Heart right ventricle (tissue), 16 donors: ENCODE data around the gene SLC35B1. TPM values are rescaled to one million over a fixed set of nuclear protein-coding genes. Genes with fewer than 3 reads are reported as not detected.
"Not testable (repeated sequence)": the region's sequence is repeated elsewhere in the genome, so short reads cannot be mapped to it uniquely, and the experiment has no call there.

ENCODE experiments used
- ATAC-seq, 8 donors: fragments of 200-7000 bp; cut with Tn5 transposase; one replicate each; pipeline ENCODE4 v1.9.1; 2020; ENCODE audit warnings: mild to moderate bottlenecking in 8 of 8, moderate library complexity in 8 of 8, moderate number of reproducible peaks in 1 of 8
- DNase-seq, 2 donors: peaks; one replicate each; pipeline ENCODE4 v3.0.0-alpha.2; 2020
- H3K27ac ChIP-seq, 10 donors: fragments of 200-600 bp; sonication (generic) in 2 of 10; one replicate each; pipeline versions ENCODE4 v1.5.0 to v1.8.0; 2020 to 2022; ENCODE audit warnings: mild to moderate bottlenecking in 3 of 10
- H3K27me3 ChIP-seq, 7 donors: fragments of 200-600 bp; one replicate each; pipeline ENCODE4 v1.8.0; 2021 to 2022; ENCODE audit warnings: mild to moderate bottlenecking in 2 of 7
- H3K36me3 ChIP-seq, 9 donors: fragments of 200-600 bp; sonication (generic) in 1 of 9; one replicate each; pipeline versions ENCODE4 v1.5.0 to v1.8.0; 2020 to 2022; ENCODE audit warnings: mild to moderate bottlenecking in 2 of 9
- H3K4me1 ChIP-seq, 9 donors: fragments of 200-600 bp; sonication (generic) in 1 of 9; one replicate each; pipeline versions ENCODE4 v1.5.0 to v1.8.0; 2020 to 2022; ENCODE audit warnings: mild to moderate bottlenecking in 4 of 9
- H3K4me3 ChIP-seq, 10 donors: fragments of 200-600 bp; sonication (generic) in 2 of 10; one replicate each; pipeline versions ENCODE4 v1.5.0 to v1.8.0; 2020 to 2022; ENCODE audit warnings: mild to moderate bottlenecking in 7 of 10, moderate library complexity in 2 of 10
- H3K9me3 ChIP-seq, 11 donors: fragments of 200-600 bp in 10 of 11; sonication (generic) in 2 of 11; one replicate each; pipeline versions ENCODE4 v1.5.0 to v1.8.0; 2013 to 2022; ENCODE audit warnings: mild to moderate bottlenecking in 2 of 11, control low read depth in 1 of 11, moderate library complexity in 1 of 11
- WGBS, 2 donors: extraction: QIAGEN DNeasy Blood & Tissue Kit; methylation state at CpG; one replicate each; pipeline ENCODE4 v1.1.7; 2013; ENCODE audit warnings: inconsistent platforms in 1 of 2; 5-methylcytosine and 5-hydroxymethylcytosine counted together
- intact Hi-C, 10 donors: fragments of 100-400 bp; cut with DNase I; formaldehyde crosslinking; loops; one replicate each; pipeline versions ENCODE4 v1.11.1 to v1.14.2; 2022
- polyA plus RNA-seq, 2 donors: library from polyadenylated mRNA; stranded (reverse); fragments of 200-250 nt; gene quantifications; one replicate each; pipeline ENCODE4 v1.2.3, GENCODE V29; 2013
- total RNA-seq, 10 donors: library from RNA; stranded (reverse); fragmentation: NEBNext Ultra II Directional in 3 of 10; extraction: Animal tissue kit (Norgen Biotek cat#: 25700) in 3 of 10; gene quantifications; one replicate each; pipeline versions ENCODE4 v1.2.1 to v1.2.4, GENCODE V29; 2021 to 2023
- TF ChIP-seq, protein P1 (sequence below), 9 donors: fragments of 200-600 bp; sonication (generic) in 2 of 9; IDR thresholded peaks; one replicate each; pipeline versions ENCODE4 v1.5.0 to v1.8.0; 2021 to 2022; ENCODE audit warnings: antibody characterized with exemption in 9 of 9, mild to moderate bottlenecking in 5 of 9, moderate library complexity in 1 of 9
- donor health status: Arrhythmogenic right ventricular cardiomyopathy.
- donor health status: ischemic (EF 13 %, LVEDD 7.1; RV severe dilation, severe dysfunction).
- donor health status: healthy with polysubstance abuse.
- donor health status: DM: no; HTN: yes; CAD: no.
- donor health status: DM: no; HTN: no; CAD: no.
- donor health status: ischemic (EF 25% LVEDD 6.9; RV normal size, moderate dysfunction).
- donor health status: ischemic (EF 25% LVEDD 5.7; RV mildly dilated, moderate dysfunction).
- donor health status: healthy.
- donor health status: DM: yes; HTN: yes; CAD: no.
- donor health status: Ischemic cardiomyopathy.
- donor health status: ischemic (EF 35%, LVEDD 5.7; RV mildly dilated, moderate dysfunction).
- donor health status: nonischemic (EF 11% LVEDD 7.7; RV severe dilation, severe dysfunction).
- donor health status: DM: yes; HTN: yes; CAD: no.
- donor health status: PGD.
- donor health status: ischemic (EF 29% LVEDD 5.4; RV normal size, mild dysfunction).
- donor health status: nonischemic (EF 23%, LVEDD 6.1; RV moderate dilation, normal function).

SLC35B1 gene
- total and polyA plus RNA-seq, 12 donors: 60.5 to 146 (median 69.9) TPM

DNA sequence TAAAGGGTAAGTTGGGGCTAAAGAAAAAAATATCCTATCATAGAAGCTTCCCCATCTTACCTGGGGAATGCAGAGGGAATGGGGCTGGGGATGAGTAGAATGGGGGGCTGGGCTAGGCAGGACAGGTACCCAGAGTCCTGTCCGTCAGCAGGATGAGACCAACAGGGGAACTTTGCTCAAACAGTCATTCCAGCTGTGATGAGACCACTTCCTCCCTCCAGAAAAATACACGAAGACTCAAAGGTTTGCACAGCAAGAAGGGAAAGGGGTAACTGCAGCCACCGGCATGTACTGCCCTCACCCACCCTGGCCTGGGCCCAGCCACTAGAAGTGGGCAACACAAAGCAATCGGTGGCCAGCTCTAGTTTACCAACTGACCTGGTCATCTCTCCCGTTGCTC, 20.7 kb upstream of the SLC35B1 start:
- Histone ChIP-seq H3K9me3 (peaks cover 0 to 4% (median 0%) of the 10 kb centered on the region in 11 donors), H3K27ac (peak overlapping the region in 7 of 10 donors; percentile 50 to 91 (median 81)), H3K27me3 (no peaks in the 10 kb centered on the region), H3K36me3 (peaks cover 0 to 12% (median 0%) of the 10 kb centered on the region in 9 donors), H3K4me1 (peaks cover 24 to 94% (median 72%) of the 10 kb centered on the region in 9 donors), H3K4me3 (no peak overlapping the region)
- TF ChIP-seq, protein P1, sequence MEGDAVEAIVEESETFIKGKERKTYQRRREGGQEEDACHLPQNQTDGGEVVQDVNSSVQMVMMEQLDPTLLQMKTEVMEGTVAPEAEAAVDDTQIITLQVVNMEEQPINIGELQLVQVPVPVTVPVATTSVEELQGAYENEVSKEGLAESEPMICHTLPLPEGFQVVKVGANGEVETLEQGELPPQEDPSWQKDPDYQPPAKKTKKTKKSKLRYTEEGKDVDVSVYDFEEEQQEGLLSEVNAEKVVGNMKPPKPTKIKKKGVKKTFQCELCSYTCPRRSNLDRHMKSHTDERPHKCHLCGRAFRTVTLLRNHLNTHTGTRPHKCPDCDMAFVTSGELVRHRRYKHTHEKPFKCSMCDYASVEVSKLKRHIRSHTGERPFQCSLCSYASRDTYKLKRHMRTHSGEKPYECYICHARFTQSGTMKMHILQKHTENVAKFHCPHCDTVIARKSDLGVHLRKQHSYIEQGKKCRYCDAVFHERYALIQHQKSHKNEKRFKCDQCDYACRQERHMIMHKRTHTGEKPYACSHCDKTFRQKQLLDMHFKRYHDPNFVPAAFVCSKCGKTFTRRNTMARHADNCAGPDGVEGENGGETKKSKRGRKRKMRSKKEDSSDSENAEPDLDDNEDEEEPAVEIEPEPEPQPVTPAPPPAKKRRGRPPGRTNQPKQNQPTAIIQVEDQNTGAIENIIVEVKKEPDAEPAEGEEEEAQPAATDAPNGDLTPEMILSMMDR (IDR thresholded peaks at IDR 0.05): no peak
- no peak for ATAC-seq
- DNase-seq: no peak
- intact Hi-C loops: loop anchor here in 3 of 10 donors (5.0 to 10.0 kb wide), 3 partner anchors 34 to 266 kb away; partner anchors contain the start of genes DLX3 (in 1 of the 3) and FAM117A (in 1 of the 3)
- WGBS, 2 donors: 82 to 90% methylated on average over 5 of the region's 5 CpGs

DNA sequence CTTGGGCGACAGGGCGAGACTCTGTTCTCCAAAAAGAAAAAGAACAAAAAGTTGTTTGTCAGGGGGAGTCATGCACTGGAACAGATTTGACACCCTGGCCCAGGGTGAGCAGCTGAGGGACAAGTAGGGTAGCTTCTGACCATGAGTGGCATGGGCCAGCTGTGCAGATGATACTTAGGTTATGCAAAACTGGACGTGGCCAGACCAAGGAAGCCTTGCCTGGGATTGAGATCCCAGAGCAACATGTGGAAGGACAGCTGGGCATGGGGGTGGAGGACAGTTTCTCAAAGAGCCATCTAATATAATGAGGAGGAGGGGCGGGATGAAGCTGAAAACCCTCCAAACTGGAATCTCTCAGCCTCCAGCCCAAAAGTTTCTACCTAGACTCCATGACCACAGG, 19.6 kb upstream of the SLC35B1 start:
- H3K27me3 ChIP-seq: no peaks in the 10 kb centered on the region
- intact Hi-C loops: loop anchor here in 3 of 10 donors (5.0 to 10.0 kb wide), 3 partner anchors 35 to 267 kb away; partner anchors contain the start of genes DLX3 (in 1 of the 3) and FAM117A (in 1 of the 3)
- TF ChIP-seq, protein P1 (IDR thresholded peaks at IDR 0.05): no peak
- peaks cover 0 to 4% (median 0%) of the 10 kb centered on the region in 11 donors for H3K9me3 ChIP-seq
- peak overlapping the region in 4 of 10 donors; percentile 36 to 91 (median 70) for H3K27ac ChIP-seq
- peaks cover 27 to 94% (median 72%) of the 10 kb centered on the region in 9 donors for H3K4me1 ChIP-seq
- WGBS, 2 donors: 84 to 86% methylated on average over 4 of the region's 4 CpGs
- no peak for DNase-seq
- H3K4me3 ChIP-seq: no peak overlapping the region
- no peak for ATAC-seq
- H3K36me3 ChIP-seq: peaks cover 0 to 11% (median 0%) of the 10 kb centered on the region in 9 donors

DNA sequence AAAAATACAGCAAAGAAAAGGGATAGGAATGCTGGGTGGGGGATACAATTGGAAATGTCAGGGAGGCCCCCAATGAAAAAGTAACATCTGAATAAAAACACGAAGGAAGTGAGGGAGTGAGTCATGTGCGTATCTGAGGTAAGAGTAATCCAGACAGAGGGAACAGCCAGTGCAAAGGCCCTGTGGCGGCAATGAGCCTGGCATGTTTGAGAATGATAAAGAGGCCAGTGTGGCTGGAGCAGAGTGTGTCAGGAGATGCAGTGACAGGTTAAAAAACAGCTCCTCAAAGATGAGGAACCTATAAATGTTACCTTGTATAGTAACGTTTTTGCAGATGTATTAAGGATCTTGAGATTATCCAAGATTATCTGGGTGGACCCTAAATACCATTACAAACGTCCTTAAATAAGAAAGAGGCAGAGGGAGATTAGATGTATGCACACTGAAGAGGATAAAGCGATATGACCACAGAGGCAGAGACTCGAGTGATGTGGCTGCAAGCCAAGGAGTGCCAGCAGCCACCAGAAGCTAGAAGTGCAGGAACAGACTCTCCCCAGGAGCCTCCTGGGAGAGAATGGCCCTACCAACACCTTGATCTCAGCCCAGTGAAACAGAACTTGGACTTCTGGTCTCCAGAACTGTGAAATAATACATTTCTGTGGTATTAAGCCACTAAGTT, 17.8 kb upstream of the SLC35B1 start:
- DNase-seq: no peak
- WGBS, 2 donors: 88 to 89% methylated on average over 7 of the region's 7 CpGs
- Histone ChIP-seq H3K4me3 (no peak overlapping the region), H3K4me1 (peaks cover 22 to 93% (median 58%) of the 10 kb centered on the region in 9 donors), H3K27me3 (no peaks in the 10 kb centered on the region), H3K27ac (peak overlapping the region in 1 of 10 donors; percentile 86), H3K36me3 (peaks cover 0 to 28% (median 0%) of the 10 kb centered on the region in 9 donors), H3K9me3 (peaks cover 0 to 4% (median 0%) of the 10 kb centered on the region in 11 donors)
- TF ChIP-seq, protein P1 (IDR thresholded peaks at IDR 0.05): no peak
- intact Hi-C loops: loop anchor here in 3 of 10 donors (5.0 to 10.0 kb wide), 3 partner anchors 37 to 269 kb away; partner anchors contain the start of genes DLX3 (in 1 of the 3) and FAM117A (in 1 of the 3)
- ATAC-seq: no peak

DNA sequence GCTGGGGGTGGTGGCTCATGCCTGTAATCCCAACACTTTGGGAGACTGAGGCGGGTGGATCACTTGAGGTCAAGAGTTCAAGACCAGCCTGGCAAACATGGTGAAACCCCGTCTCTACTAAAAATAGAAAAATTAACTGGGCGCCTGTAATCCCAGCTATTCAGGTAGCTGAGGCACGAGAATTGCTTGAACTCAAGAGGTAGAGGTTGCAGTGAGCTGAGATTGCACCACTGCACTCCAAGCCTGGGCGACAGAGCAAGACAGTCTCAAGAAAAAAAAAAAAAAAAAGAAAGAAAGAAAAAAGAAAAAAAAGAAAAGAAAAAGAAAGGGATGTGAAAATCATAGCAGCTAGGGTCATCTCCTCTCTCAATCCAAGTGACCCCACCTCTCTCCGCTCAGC, 16.8 kb upstream of the SLC35B1 start:
- peak overlapping the region in 8 of 10 donors; percentile 60 to 86 (median 76) for H3K27ac ChIP-seq
- H3K27me3 ChIP-seq, H3K9me3 ChIP-seq, ATAC-seq, DNase-seq, H3K4me3 ChIP-seq: not testable (repeated sequence)
- peaks cover 0 to 37% (median 6%) of the 10 kb centered on the region in 9 donors for H3K36me3 ChIP-seq
- intact Hi-C loops: loop anchor here in 3 of 10 donors (5.0 to 10.0 kb wide), 3 partner anchors 38 to 270 kb away; partner anchors contain the start of genes FAM117A (in 2 of the 3) and DLX3 (in 1 of the 3)
- 77% methylated on average over 6 of the region's 6 CpGs for WGBS, 2 donors
- H3K4me1 ChIP-seq: peaks cover 15 to 83% (median 47%) of the 10 kb centered on the region in 9 donors
